HL-60 (cell line): ENCODE data around the gene ZNF440.
A peak's percentile ranks its signal among the peaks of the same experiment; 100 is the strongest.
"Not testable (repeated sequence)": the region's sequence is repeated elsewhere in the genome, so short reads cannot be mapped to it uniquely, and the experiment has no call there.

Experiments
- DNase-seq, 2 experiments: peaks; one replicate each; pipeline ENCODE4 v3.0.0-alpha.2; 2010 to 2020; ENCODE audit warnings: low read depth in 1 of 2, low spot score in 1 of 2
- H3K27ac ChIP-seq: fragments of 250-450 bp; sonication (Bioruptor Pico); replicated peaks from 2 replicates; pipeline ENCODE4 v1.5.1; 2020; ENCODE audit warnings: mild to moderate bottlenecking, moderate library complexity
- H3K27me3 ChIP-seq: fragments of 250-450 bp; sonication (Bioruptor Pico); 2 replicates; pipeline ENCODE4 v1.5.1; 2021; ENCODE audit warnings: mild to moderate bottlenecking, moderate library complexity; ENCODE audit not compliant: insufficient read depth, poor library complexity, severe bottlenecking
- H3K4me3 ChIP-seq: replicated peaks from 2 replicates; pipeline ENCODE4 v1.5.1; 2011; ENCODE audit warnings: mild to moderate bottlenecking, control low read depth, low read length; ENCODE audit not compliant: insufficient read depth
- GABPA ChIP-seq: IDR thresholded peaks from 2 replicates; pipeline ENCODE4 v1.6.1; 2012; ENCODE audit warnings: low read depth
- POLR2AphosphoS5 ChIP-seq: IDR thresholded peaks from 2 replicates; pipeline ENCODE4 v1.6.1; 2012; ENCODE audit warnings: low read depth
- SPI1 ChIP-seq: IDR thresholded peaks from 2 replicates; pipeline ENCODE4 v1.6.1; 2012; ENCODE audit warnings: low read depth, mild to moderate bottlenecking, borderline replicate concordance
- TF ChIP-seq, protein P1 (sequence below): IDR thresholded peaks from 2 replicates; pipeline ENCODE4 v1.6.1; 2012; ENCODE audit warnings: low read depth; ENCODE audit not compliant: insufficient replicate concordance
- TF ChIP-seq, protein P2 (sequence below): IDR thresholded peaks from one replicate; pipeline ENCODE4 v1.5.1; 2011; ENCODE audit warnings: low read length, control low read depth, inconsistent platforms; ENCODE audit not compliant: insufficient read depth

The ZNF440 gene

DNA sequence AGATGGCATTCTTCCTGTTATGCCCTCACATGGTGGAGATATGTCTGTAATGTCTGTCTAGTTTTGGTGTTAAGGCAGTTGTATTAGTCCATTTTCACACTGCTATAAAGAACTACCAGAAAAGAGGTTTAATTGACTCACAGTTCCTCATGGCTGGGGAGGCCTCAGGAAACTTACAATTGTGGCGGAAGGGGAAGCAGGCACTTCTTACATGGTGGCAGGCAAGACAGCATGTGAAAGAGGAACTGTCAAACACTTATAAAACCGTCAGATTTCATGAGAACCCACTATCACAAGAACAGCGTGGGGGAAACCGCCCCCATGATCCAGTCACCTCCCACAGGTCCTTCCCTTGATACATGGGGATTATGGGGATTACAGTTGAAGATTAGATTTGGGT lies 44.1 kb upstream of the ZNF440 start:
- no peak overlapping the region for H3K27ac ChIP-seq
- no peak for TF ChIP-seq POLR2AphosphoS5
- TF ChIP-seq, protein P1, sequence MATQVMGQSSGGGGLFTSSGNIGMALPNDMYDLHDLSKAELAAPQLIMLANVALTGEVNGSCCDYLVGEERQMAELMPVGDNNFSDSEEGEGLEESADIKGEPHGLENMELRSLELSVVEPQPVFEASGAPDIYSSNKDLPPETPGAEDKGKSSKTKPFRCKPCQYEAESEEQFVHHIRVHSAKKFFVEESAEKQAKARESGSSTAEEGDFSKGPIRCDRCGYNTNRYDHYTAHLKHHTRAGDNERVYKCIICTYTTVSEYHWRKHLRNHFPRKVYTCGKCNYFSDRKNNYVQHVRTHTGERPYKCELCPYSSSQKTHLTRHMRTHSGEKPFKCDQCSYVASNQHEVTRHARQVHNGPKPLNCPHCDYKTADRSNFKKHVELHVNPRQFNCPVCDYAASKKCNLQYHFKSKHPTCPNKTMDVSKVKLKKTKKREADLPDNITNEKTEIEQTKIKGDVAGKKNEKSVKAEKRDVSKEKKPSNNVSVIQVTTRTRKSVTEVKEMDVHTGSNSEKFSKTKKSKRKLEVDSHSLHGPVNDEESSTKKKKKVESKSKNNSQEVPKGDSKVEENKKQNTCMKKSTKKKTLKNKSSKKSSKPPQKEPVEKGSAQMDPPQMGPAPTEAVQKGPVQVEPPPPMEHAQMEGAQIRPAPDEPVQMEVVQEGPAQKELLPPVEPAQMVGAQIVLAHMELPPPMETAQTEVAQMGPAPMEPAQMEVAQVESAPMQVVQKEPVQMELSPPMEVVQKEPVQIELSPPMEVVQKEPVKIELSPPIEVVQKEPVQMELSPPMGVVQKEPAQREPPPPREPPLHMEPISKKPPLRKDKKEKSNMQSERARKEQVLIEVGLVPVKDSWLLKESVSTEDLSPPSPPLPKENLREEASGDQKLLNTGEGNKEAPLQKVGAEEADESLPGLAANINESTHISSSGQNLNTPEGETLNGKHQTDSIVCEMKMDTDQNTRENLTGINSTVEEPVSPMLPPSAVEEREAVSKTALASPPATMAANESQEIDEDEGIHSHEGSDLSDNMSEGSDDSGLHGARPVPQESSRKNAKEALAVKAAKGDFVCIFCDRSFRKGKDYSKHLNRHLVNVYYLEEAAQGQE: no peak
- no peak for TF ChIP-seq GABPA
- peak; percentile 39; the same call in 1 of the 2 replicates for TF ChIP-seq SPI1
- no peaks in the 10 kb centered on the region for H3K27me3 ChIP-seq
- no peak overlapping the region for H3K4me3 ChIP-seq
- peak in 1 of 2 experiments; percentile 29 for DNase-seq

DNA sequence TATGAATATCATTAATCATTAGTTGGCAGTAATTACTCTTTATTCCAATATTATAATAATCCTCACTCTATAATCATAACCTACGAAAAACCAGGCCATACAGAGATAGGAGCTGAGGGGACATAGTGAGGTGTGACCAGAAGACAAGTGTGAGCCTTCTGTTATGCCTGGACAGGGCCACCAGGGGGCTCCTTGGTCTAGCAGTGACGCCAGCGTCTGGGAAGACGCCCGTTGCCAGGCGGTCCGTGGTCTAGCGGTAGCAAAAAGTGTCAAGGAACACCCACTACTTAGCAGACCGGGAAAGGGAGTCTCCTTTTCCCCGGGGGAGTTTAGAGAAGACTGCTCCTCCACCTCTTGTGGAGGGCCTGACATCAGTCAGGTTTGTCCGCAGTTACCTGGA lies 42.6 kb upstream of the ZNF440 start:
- H3K4me3 ChIP-seq, H3K27ac ChIP-seq, H3K27me3 ChIP-seq, DNase-seq: not testable (repeated sequence)

DNA sequence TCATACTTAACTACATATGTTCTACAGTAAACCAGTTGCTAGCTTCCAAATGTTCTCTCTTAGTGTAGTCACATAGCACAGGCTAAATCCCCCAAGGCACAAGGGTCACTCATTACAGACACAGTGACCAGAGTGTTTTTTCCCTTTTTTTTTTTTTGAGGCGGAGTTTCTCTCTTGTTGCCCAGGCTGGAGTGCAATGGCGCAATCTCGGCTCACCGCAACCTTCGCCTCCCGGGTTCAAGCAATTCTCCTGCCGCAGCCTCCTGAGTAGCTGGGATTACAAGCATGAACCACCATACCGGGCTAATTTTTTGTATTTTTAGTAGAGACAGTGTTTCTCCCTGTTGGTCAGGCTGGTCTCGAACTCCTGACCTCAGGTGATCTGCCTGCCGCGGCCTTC lies 37.4 kb upstream of the ZNF440 start:
- DNase-seq, H3K27me3 ChIP-seq, H3K27ac ChIP-seq, H3K4me3 ChIP-seq: not testable (repeated sequence)

DNA sequence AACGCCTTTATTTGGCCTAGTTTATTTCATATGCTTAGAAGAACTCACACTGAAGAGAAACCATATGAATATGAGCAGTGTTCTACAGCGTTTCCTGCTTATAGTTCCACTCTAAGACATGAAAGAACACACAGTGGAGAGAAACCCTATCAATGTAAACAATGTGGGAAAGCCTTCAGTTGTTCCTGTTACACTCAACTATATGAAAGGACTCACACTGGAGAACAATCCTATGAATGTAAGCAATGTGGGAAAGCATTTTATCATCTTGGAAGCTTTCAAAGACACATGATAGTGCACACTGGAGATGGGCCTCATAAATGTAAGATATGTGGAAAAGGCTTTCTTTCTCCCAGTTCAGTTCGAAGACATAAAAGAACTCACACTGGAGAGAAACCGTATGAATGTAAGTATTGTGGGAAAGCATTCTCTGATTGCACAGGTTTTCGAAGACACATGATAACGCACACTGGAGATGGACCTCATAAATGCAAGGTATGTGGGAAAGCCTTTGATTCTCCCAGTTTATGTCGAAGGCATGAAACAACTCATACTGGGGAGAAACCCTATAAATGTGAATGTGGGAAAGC lies 33.5 kb upstream of the ZNF440 start:
- DNase-seq: no peak
- H3K27me3 ChIP-seq: no peaks in the 10 kb centered on the region
- H3K27ac ChIP-seq: no peak overlapping the region
- H3K4me3 ChIP-seq: no peak overlapping the region
- no peak for TF ChIP-seq POLR2AphosphoS5
- TF ChIP-seq, protein P1: no peak
- TF ChIP-seq GABPA: no peak
- no peak for TF ChIP-seq SPI1
- TF ChIP-seq, protein P2, sequence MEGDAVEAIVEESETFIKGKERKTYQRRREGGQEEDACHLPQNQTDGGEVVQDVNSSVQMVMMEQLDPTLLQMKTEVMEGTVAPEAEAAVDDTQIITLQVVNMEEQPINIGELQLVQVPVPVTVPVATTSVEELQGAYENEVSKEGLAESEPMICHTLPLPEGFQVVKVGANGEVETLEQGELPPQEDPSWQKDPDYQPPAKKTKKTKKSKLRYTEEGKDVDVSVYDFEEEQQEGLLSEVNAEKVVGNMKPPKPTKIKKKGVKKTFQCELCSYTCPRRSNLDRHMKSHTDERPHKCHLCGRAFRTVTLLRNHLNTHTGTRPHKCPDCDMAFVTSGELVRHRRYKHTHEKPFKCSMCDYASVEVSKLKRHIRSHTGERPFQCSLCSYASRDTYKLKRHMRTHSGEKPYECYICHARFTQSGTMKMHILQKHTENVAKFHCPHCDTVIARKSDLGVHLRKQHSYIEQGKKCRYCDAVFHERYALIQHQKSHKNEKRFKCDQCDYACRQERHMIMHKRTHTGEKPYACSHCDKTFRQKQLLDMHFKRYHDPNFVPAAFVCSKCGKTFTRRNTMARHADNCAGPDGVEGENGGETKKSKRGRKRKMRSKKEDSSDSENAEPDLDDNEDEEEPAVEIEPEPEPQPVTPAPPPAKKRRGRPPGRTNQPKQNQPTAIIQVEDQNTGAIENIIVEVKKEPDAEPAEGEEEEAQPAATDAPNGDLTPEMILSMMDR: no peak

DNA sequence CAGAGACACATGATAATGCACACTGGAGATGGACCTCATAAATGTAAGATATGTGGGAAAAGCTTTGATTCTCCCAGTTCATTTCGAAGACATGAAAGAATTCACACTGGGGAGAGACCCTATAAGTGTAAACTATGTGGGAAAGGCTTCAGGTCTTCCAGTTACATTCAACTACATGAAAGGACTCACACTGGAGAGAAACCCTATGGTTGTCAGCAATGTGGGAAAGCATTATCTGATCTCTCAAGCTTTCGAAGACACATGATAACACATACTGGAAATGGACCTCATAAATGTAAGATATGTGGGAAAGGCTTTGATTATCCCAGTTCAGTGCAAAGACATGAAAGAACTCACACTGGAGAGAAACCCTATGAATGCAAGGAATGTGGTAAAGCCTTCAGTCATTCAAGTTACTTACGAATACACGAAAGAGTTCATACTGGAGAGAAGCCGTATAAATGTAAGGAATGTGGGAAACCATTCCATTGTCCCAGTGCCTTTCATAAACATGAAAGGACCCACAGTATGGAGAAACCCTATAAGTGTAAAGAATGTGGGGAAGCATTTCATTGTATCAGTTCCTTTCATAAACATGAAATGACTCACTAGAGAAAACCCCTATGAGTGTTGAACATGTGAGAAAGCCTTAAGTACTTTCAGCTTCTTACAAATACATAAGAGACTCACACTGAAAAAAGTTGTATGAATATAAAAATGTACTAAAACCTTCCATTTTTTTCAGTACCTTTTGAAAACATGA lies 32.6 kb upstream of the ZNF440 start:
- Histone ChIP-seq H3K27me3 (no peaks in the 10 kb centered on the region), H3K4me3 (no peak overlapping the region), H3K27ac (no peak overlapping the region)
- DNase-seq: no peak
- no peak for TF ChIP-seq POLR2AphosphoS5
- TF ChIP-seq GABPA: no peak
- no peak for TF ChIP-seq SPI1
- TF ChIP-seq, protein P2: no peak
- TF ChIP-seq, protein P1: no peak
